ENCODE results near the gene CUX1. TPM values are rescaled to one million over a fixed set of nuclear protein-coding genes. Genes with fewer than 3 reads are reported as not detected.

CUX1 gene
- total and polyA plus RNA-seq, 4 donors, result 40.5 to 138 (median 69.1) TPM

GRCh38 chr7:102244601-102245000 lies 427.2 kb downstream of the CUX1 start:
- Histone ChIP-seq H3K27ac (ENCODE audit: low read depth in 1 of 2, low read length in 1 of 2) (no peak overlapping the region), H3K4me1 (ENCODE audit: control insufficient read depth in 5 of 5, insufficient read depth in 5 of 5, low read length in 5 of 5) (no peaks in the 10 kb centered on the region), H3K9me3 (ENCODE audit: control insufficient read depth in 4 of 4, insufficient read depth in 3 of 4, low read length in 3 of 4) (no peaks in the 10 kb centered on the region), H3K9ac (ENCODE audit: insufficient read depth in 1 of 2, low read length in 2 of 2) (no peak overlapping the region), H3K27me3 (ENCODE audit: control insufficient read depth in 3 of 3, insufficient read depth in 3 of 3, low read length in 2 of 3) (no peaks in the 10 kb centered on the region), H3K36me3 (ENCODE audit: control insufficient read depth in 4 of 4, insufficient read depth in 4 of 4, low read length in 4 of 4) (peaks cover 12 to 23% (median 14%) of the 10 kb centered on the region in 4 donors), H3K4me3 (no peak overlapping the region)
- no peak for ATAC-seq (ENCODE audit: insufficient read depth, low FRiP score)
- no peak for TF ChIP-seq CTCF (IDR thresholded peaks at IDR 0.05; ENCODE audit: control extremely low read depth, extremely low read depth)
- DNase-seq, result no peak
- 86 to 88% methylated on average over 4 of the region's 4 CpGs for WGBS, 2 donors

- H3K9ac ChIP-seq (ENCODE audit: insufficient read depth in 1 of 2, low read length in 2 of 2), result no peak overlapping the region
- H3K9me3 ChIP-seq (ENCODE audit: control insufficient read depth in 4 of 4, insufficient read depth in 3 of 4, low read length in 3 of 4), result no peaks in the 10 kb centered on the region
- DNase-seq (no peak), ATAC-seq (ENCODE audit: insufficient read depth, low FRiP score) (no peak)
- H3K36me3 ChIP-seq (ENCODE audit: control insufficient read depth in 4 of 4, insufficient read depth in 4 of 4, low read length in 4 of 4), result peaks cover 0 to 18% (median 11%) of the 10 kb centered on the region in 4 donors
- no peaks in the 10 kb centered on the region for H3K27me3 ChIP-seq (ENCODE audit: control insufficient read depth in 3 of 3, insufficient read depth in 3 of 3, low read length in 2 of 3)
- H3K27ac ChIP-seq (ENCODE audit: low read depth in 1 of 2, low read length in 1 of 2), result no peak overlapping the region
- no peak overlapping the region for H3K4me3 ChIP-seq
- WGBS, 2 donors, result 95 to 97% methylated on average over 14 of the region's 14 CpGs
- TF ChIP-seq CTCF (IDR thresholded peaks at IDR 0.05; ENCODE audit: control extremely low read depth, extremely low read depth), result no peak
- peaks cover 0 to 4% (median 0%) of the 10 kb centered on the region in 5 donors for H3K4me1 ChIP-seq (ENCODE audit: control insufficient read depth in 5 of 5, insufficient read depth in 5 of 5, low read length in 5 of 5)
Observed at GRCh38 chr7:102248081-102248455, 430.6 kb downstream of the CUX1 start.

DNA sequence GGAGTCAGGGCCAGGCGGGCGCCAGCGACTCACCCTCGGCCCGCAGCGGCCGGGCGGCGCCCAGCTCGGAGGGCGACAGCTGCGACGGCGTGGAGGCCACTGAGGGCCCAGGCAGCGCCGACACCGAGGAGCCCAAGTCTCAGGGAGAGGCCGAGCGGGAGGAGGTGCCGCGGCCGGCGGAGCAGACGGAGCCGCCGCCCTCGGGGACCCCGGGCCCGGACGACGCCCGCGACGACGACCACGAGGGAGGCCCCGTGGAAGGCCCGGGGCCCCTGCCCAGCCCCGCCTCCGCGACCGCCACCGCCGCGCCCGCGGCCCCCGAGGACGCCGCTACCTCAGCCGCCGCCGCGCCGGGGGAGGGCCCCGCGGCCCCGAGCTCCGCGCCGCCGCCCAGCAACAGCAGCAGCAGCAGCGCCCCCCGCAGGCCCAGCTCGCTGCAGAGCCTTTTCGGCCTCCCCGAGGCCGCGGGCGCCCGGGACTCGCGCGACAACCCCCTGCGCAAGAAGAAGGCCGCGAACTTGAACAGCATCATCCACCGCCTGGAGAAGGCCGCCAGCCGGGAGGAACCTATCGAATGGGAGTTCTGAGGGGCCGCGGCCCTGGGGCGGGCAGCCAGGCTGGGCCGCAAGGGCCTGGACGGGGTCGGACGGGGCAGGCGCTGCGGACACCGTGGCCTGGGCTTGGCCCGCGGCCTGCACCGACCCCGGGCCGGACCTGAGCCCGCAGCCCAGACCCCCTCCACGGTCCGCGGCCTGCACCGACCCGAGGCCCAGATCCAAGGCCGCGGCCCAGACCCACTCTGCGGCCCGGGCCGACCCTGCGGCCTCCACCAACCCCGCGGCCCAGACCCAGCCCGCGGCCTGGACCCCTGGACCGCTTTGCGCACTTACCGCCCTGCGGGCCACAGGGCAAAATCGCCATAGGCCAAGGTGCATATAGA lies 431.3 kb downstream of the CUX1 start:
- ATAC-seq (ENCODE audit: insufficient read depth, low FRiP score), result no peak

More for the DNA sequence above, 431.3 kb downstream of the CUX1 start:
- Histone ChIP-seq H3K9ac (ENCODE audit: insufficient read depth in 1 of 2, low read length in 2 of 2) (no peak overlapping the region), H3K4me1 (ENCODE audit: control insufficient read depth in 5 of 5, insufficient read depth in 5 of 5, low read length in 5 of 5) (peaks cover 0 to 4% (median 0%) of the 10 kb centered on the region in 5 donors), H3K9me3 (ENCODE audit: control insufficient read depth in 4 of 4, insufficient read depth in 3 of 4, low read length in 3 of 4) (no peaks in the 10 kb centered on the region), H3K4me3 (no peak overlapping the region), H3K27me3 (ENCODE audit: control insufficient read depth in 3 of 3, insufficient read depth in 3 of 3, low read length in 2 of 3) (no peaks in the 10 kb centered on the region), H3K27ac (ENCODE audit: low read depth in 1 of 2, low read length in 1 of 2) (no peak overlapping the region), H3K36me3 (ENCODE audit: control insufficient read depth in 4 of 4, insufficient read depth in 4 of 4, low read length in 4 of 4) (peaks cover 0 to 18% (median 10%) of the 10 kb centered on the region in 4 donors)
- no peak for TF ChIP-seq CTCF (IDR thresholded peaks at IDR 0.05; ENCODE audit: control extremely low read depth, extremely low read depth)
- WGBS, 2 donors, result 94% methylated on average over 96 to 117 of the region's 117 CpGs
- no peak for DNase-seq
